Tibial nerve (tissue), 4 donors: ENCODE data around the gene MERTK. TPM values are rescaled to one million over a fixed set of nuclear protein-coding genes. Genes with fewer than 3 reads are reported as not detected.
A peak's percentile ranks its signal among the peaks of the same experiment; 100 is the strongest.

Experiments
- DNase-seq, 2 donors: peaks; one replicate each; pipeline ENCODE4 v3.0.0-alpha.2; 2019; ENCODE audit warnings: low spot score in 2 of 2
- H3K27ac ChIP-seq, 4 donors: fragments of 200-600 bp; sonication (generic) in 3 of 4; one replicate each; pipeline ENCODE4 v1.5.1; 2017 to 2019; ENCODE audit warnings: mild to moderate bottlenecking in 1 of 4
- H3K27me3 ChIP-seq, 2 donors: fragments of 200-600 bp; sonication (generic) in 1 of 2; one replicate each; pipeline versions ENCODE4 v1.5.1 to v1.6.0; 2017 to 2019
- H3K36me3 ChIP-seq, 3 donors: fragments of 200-600 bp; sonication (generic); one replicate each; pipeline ENCODE4 v1.5.1; 2018 to 2019
- H3K4me1 ChIP-seq, 4 donors: fragments of 200-600 bp; sonication (generic) in 3 of 4; one replicate each; pipeline ENCODE4 v1.5.1; 2017 to 2019
- H3K4me3 ChIP-seq, 4 donors: fragments of 200-600 bp; sonication (generic) in 3 of 4; one replicate each; pipeline ENCODE4 v1.5.1; 2017 to 2019; ENCODE audit warnings: mild to moderate bottlenecking in 1 of 4, moderate library complexity in 1 of 4
- H3K9me3 ChIP-seq, 4 donors: fragments of 200-600 bp; sonication (generic) in 3 of 4; one replicate each; pipeline ENCODE4 v1.5.1; 2017 to 2019
- CTCF ChIP-seq, 5 experiments: fragments of 200-600 bp in 3 of 5; fragments of 450-650 bp in 2 of 5; sonication (generic) in 3 of 5; IDR thresholded peaks; one replicate each; pipeline ENCODE4 v1.5.1; 2016 to 2019; ENCODE audit warnings: antibody characterized with exemption in 5 of 5, mild to moderate bottlenecking in 3 of 5, moderate library complexity in 2 of 5
- EP300 ChIP-seq, 2 donors: sonication (generic); formaldehyde crosslinking; IDR thresholded peaks; one replicate each; pipeline ENCODE4 v1.6.1; 2017; ENCODE audit warnings: antibody characterized with exemption in 2 of 2, mild to moderate bottlenecking in 1 of 2
- POLR2A ChIP-seq, 2 donors: fragments of 450-650 bp; IDR thresholded peaks; one replicate each; pipeline ENCODE4 v1.6.1; 2017; ENCODE audit warnings: antibody characterized with exemption in 2 of 2, mild to moderate bottlenecking in 2 of 2, moderate library complexity in 2 of 2
- WGBS, 2 donors: methylation state at CpG; one replicate each; pipeline ENCODE4 v1.1.5; 2018; 5-methylcytosine and 5-hydroxymethylcytosine counted together
- total RNA-seq, 4 donors: library from RNA; depleted of rRNA; stranded (reverse); fragments of >200 nt; gene quantifications; one replicate each; pipeline ENCODE4 v1.1.0, GENCODE V29; 2016

Gene MERTK
- total RNA-seq, 4 donors from 2014 or later = 22.7 to 61.8 (median 29.3) TPM

- Histone ChIP-seq H3K4me3 (no peak overlapping the region), H3K27me3 (no peaks in the 10 kb centered on the region), H3K4me1 (peaks cover 0 to 19% (median 5%) of the 10 kb centered on the region in 4 donors), H3K36me3 (peaks cover 0 to 15% (median 0%) of the 10 kb centered on the region in 3 donors), H3K27ac (no peak overlapping the region), H3K9me3 (no peaks in the 10 kb centered on the region)
- DNase-seq = no peak
- 89 to 92% methylated on average over 4 of the region's 4 CpGs for WGBS, 2 donors
- TF ChIP-seq CTCF (IDR thresholded peaks at IDR 0.05) (no peak), EP300 (IDR thresholded peaks at IDR 0.05) (no peak), POLR2A (IDR thresholded peaks at IDR 0.05) (no peak)
Observed at GRCh38 chr2:111948832-111949231, 50.4 kb downstream of the MERTK start.

- no peak for TF ChIP-seq POLR2A (IDR thresholded peaks at IDR 0.05)
- no peak for TF ChIP-seq CTCF (IDR thresholded peaks at IDR 0.05)
- TF ChIP-seq EP300 (IDR thresholded peaks at IDR 0.05) = no peak
- H3K36me3 ChIP-seq = peaks cover 0 to 15% (median 0%) of the 10 kb centered on the region in 3 donors
- peaks cover 0 to 32% (median 11%) of the 10 kb centered on the region in 4 donors for H3K4me1 ChIP-seq
- WGBS, 2 donors = 93 to 100% methylated on average over 1 of the region's 1 CpG
- H3K27me3 ChIP-seq = no peaks in the 10 kb centered on the region
- H3K4me3 ChIP-seq = no peak overlapping the region
- no peak for DNase-seq
- no peak overlapping the region for H3K27ac ChIP-seq
- H3K9me3 ChIP-seq = no peaks in the 10 kb centered on the region
Observed at GRCh38 chr2:111950236-111950635, 51.8 kb downstream of the MERTK start.

GRCh38 chr2:111951486-111951885 is 53.1 kb downstream of the MERTK start:
- Histone ChIP-seq H3K4me3 (no peak overlapping the region), H3K27ac (no peak overlapping the region), H3K36me3 (peaks cover 0 to 15% (median 0%) of the 10 kb centered on the region in 3 donors), H3K9me3 (no peaks in the 10 kb centered on the region), H3K4me1 (peaks cover 0 to 30% (median 11%) of the 10 kb centered on the region in 4 donors), H3K27me3 (no peaks in the 10 kb centered on the region)
- no peak for TF ChIP-seq POLR2A (IDR thresholded peaks at IDR 0.05)
- no peak for TF ChIP-seq EP300 (IDR thresholded peaks at IDR 0.05)
- TF ChIP-seq CTCF (IDR thresholded peaks at IDR 0.05) = no peak
- WGBS, 2 donors = 90 to 93% methylated on average over 2 of the region's 2 CpGs
- no peak for DNase-seq

- no peak for DNase-seq
- Histone ChIP-seq H3K27me3 (no peaks in the 10 kb centered on the region), H3K4me1 (peaks cover 0 to 26% (median 11%) of the 10 kb centered on the region in 4 donors), H3K27ac (peak overlapping the region in 1 of 4 donors; percentile 13), H3K9me3 (no peaks in the 10 kb centered on the region), H3K36me3 (peaks cover 0 to 12% (median 0%) of the 10 kb centered on the region in 3 donors), H3K4me3 (no peak overlapping the region)
- WGBS, 2 donors = 88 to 95% methylated on average over 6 of the region's 6 CpGs
- TF ChIP-seq CTCF (IDR thresholded peaks at IDR 0.05) (no peak), POLR2A (IDR thresholded peaks at IDR 0.05) (no peak), EP300 (IDR thresholded peaks at IDR 0.05) (no peak)
Observed at GRCh38 chr2:111952871-111953452, 54.6 kb downstream of the MERTK start.

- Histone ChIP-seq H3K9me3 (no peaks in the 10 kb centered on the region), H3K27ac (peak overlapping the region in 2 of 4 donors; percentile 52 to 62), H3K27me3 (no peaks in the 10 kb centered on the region), H3K4me1 (peaks cover 0 to 31% (median 11%) of the 10 kb centered on the region in 4 donors), H3K4me3 (no peak overlapping the region), H3K36me3 (no peaks in the 10 kb centered on the region)
- 19 to 23% methylated on average over 6 of the region's 6 CpGs for WGBS, 2 donors
- TF ChIP-seq CTCF (IDR thresholded peaks at IDR 0.05) (no peak), EP300 (IDR thresholded peaks at IDR 0.05) (peak in 1 of 2 donors; percentile 27)
- no peak for DNase-seq
Observed at GRCh38 chr2:111954602-111955332, 56.4 kb downstream of the MERTK start.
